ENCODE results near the gene FADD.

- TF ChIP-seq CTCF (IDR thresholded peaks at IDR 0.05) (no peak), POLR2A (IDR thresholded peaks at IDR 0.05) (no peak)
Measured at GRCh38 chr11:70164705-70165104, 38.4 kb upstream of the FADD start.

Measured in tibial nerve (tissue), 3 donors.